Stimulated activated CD4-positive, alpha-beta T cell treated with anti-CD3 and anti-CD28 coated beads, TNF-alpha, amount 100 ng/mL, for 24 hours (primary cell): ENCODE measurements around the gene TENT5C.

Source experiments
- DNase-seq, 3 experiments: peaks; one replicate each; pipeline ENCODE4 v3.0.0-alpha.2; 2020; ENCODE audit warnings: low read depth in 3 of 3

TENT5C gene

DNA sequence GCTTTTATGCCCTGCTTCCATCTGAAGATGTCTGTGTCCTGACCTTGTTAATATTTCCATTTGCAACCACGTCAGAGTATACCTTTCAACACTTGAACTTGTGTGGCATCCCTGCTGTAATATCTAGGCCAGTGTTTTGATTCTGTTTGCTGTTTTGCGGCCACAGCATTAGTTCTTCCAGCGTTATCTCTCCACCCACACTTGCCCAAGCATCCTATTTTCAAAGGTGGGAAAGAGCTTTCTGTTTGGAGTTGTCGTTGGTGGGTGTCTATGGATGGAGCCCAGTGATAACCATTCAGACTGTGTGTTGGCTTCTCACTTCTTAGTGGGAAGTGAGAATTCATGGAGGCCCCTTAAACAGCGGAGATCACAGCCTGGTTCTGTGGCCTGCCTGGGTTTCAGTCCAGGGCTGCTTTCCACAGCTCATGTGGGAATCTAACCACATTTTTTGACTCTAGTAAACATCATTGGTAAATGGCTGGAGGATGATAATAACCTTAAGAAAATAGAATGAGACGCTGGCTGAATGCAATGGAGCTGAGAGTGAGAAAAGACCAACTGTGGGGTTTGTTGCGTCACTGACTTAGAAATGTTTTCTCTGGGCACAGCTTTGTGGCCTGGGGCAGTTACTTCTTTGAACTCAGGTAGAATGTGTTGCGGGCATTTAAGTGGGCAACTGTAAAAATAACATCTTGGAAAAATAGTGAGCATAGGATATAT is 7.6 kb downstream of the TENT5C start:
- DNase-seq = no peak

DNA sequence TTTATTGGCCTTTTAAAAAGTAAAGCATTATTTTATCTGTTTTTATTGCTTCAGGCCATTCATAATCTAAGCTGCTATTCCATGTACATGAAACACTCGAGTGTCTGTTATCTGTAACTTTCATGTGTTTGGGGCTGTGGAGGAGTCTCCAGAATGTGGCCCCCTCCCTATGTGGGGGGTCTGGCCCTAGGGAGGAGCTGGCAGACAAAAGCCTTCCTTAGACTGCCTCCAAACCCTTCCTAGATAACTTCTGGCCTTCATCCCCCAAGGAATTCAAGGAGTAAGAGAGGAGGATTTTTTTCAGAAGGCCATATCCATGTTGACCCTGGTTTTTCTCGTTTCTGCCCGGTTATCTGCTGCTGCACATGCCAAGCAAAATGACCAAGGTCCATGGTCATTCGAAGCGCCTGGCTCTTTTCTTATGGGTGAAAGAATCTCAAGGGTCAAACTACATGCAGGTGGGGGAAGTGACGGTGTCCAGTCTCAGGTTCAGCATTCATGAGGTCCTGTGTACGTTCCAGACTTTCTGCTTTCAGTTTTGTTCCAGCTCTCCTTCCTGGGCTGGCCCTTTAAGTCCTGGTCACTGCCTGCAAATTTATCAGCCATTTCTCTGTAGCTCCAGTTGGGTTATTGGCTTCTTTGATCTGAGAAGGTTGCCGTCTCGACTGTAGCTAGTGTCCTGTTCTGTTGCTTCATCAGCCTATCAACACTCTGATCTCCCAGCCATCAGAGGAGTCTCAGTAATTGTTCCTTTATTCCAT is 8.3 kb downstream of the TENT5C start:
- DNase-seq = no peak

DNA sequence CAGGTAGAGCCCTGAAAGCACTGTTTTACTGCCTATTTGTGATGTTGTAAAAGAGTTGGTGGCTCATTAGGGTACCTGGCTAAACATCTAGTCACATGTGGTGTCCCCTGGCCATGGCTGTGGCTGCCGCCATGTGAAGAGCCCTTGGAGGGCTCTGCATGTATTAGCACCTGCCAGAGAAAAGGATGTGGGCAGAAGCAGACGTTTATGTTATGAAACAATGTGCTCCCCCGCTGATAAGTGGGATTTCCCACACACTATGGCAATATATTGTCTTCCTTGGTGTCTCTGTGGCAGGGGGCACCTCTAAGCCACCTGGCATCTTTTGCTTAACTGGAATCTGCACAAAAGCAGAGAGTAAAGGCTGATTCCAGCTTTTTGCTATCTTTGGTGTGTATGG is 9.6 kb downstream of the TENT5C start:
- DNase-seq = no peak

DNA sequence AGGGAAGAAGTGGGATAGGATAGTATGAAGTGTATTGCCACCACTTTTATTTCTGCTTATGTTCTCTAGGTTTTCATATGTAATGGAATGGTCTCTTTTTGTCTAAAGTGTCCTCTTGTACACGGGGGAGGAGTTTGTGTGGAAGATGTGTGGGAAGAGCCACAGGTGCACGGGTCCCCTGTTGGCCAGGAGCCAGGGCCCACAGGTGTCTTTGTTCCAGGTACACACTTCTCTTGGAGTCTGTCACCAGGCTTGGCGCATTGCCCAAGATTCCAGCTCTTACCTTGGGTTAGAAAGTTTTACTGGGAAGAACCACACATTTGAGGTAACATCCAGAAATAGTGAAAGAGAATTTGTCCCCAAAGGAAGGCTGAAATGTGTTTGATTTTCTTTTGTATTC is 10.5 kb downstream of the TENT5C start:
- DNase-seq = no peak

DNA sequence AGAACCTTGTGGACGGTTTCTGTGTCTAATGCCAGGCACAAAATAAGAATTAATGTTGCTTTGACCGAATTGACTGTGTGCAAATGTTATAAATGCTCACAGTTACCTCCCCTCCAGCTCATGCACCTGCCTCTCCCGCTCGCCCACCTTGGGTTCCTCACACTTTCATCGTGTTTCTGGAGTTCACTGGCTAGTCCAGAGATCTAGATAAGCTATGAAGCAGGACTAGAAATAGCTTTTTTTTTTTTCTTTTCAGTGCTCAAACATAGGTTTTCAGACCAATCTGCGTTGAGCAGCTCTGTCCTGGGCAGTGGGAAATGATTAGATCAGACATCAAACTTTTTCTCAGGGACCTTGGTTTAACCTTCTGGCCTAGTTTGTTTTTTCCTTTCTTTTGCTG is 11.1 kb downstream of the TENT5C start:
- DNase-seq = no peak

DNA sequence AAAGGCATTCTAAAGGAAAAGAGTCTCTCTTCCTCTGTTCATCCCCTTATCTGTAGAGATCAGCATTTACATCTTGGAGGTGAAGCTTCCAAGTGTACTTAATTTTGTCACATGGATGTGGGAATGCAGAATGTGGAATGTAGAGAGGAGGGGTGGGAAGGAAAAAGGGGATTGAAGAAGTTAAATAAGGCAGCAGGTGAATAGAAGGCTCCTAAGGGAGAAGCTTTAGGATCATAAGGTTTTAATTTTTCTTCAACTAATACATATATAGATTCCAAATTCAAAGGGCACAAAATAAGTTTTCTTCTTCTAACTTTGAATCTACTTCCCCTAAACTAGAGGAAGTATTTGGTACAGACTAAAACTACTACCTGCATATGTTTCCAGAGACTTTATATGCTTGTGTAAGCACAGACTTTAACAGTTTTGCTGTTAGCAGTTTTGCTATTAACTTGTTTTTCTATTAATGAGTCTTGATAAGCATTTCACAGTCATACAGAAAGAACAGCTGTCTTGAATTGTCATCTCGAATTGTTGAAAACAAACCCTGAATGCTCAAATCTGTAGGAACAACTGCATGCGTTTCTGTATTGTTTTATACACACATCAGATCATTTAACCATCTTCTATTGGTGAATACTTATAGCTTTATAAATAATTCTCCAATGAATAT is 12.7 kb downstream of the TENT5C start:
- DNase-seq = no peak

DNA sequence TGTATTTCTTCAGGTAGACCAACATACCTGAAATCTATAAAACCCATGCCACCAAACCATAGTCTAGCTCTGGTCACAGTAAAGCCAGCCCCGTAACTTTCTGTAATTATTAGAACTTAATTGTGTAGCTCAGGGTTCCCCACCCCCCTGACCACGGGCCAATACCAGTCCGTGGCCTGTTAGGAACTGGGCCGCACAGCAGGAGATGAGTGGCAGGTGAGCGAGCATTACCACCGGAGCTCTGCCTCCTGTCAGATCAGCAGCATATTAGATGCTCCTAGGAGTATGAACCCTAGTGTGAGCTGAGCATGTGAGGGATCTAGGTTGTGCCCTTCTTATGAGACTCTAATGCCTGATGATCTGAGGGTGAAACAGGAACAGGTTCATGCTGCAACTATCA is 14.6 kb downstream of the TENT5C start:
- no peak for DNase-seq

DNA sequence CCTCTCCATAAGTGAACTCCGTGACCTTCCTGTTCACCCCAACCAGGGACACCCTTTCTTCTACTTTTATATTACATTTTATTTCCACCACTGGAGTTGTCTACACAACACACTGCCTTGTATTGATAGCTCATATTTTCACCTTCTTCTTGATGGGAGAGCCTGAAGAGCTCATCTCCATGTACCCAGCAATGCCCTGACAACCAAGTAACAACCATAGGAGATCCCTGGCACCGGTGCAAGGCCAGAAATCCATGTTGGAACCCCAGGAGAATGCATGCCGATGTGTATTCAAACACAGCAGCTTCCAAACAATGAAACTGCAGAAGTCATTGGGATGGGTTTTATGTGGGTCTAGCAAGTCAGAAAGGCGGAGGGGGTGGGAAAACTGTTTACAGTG is 15.5 kb downstream of the TENT5C start:
- no peak for DNase-seq

DNA sequence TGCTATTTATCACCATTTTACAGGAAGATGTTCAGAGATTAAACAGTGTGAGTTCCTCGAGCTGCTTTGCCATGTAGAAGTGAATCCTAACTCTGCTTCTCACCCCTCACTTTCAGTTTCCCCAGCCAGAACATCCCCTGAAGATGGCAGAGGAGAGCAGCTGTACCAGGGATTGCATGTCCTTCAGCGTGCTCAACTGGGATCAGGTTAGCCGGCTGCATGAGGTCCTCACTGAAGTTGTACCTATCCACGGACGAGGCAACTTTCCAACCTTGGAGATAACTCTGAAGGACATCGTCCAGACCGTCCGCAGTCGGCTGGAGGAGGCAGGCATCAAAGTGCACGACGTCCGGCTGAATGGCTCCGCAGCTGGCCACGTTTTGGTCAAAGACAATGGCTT is 16.9 kb downstream of the TENT5C start:
- no peak for DNase-seq

DNA sequence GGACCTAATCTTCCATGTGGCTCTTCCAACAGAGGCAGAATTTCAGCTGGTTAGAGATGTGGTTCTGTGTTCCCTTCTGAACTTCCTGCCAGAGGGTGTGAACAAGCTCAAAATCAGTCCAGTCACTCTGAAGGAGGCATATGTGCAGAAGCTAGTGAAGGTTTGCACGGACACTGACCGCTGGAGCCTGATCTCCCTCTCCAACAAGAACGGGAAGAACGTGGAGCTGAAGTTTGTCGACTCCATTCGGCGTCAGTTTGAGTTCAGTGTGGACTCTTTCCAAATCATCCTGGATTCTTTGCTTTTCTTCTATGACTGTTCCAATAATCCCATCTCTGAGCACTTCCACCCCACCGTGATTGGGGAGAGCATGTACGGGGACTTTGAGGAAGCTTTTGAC is 17.3 kb downstream of the TENT5C start:
- DNase-seq = no peak

DNA sequence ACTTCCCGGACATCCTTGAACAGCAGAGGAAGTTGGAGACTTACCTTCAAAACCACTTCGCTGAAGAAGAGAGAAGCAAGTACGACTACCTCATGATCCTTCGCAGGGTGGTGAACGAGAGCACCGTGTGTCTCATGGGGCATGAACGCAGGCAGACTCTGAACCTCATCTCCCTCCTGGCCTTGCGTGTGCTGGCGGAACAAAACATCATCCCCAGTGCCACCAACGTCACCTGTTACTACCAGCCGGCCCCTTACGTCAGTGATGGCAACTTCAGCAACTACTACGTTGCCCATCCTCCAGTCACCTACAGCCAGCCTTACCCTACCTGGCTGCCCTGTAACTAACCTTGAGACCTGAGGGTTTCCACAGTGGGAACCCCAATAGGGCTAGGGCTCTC is 17.9 kb downstream of the TENT5C start:
- DNase-seq = no peak

DNA sequence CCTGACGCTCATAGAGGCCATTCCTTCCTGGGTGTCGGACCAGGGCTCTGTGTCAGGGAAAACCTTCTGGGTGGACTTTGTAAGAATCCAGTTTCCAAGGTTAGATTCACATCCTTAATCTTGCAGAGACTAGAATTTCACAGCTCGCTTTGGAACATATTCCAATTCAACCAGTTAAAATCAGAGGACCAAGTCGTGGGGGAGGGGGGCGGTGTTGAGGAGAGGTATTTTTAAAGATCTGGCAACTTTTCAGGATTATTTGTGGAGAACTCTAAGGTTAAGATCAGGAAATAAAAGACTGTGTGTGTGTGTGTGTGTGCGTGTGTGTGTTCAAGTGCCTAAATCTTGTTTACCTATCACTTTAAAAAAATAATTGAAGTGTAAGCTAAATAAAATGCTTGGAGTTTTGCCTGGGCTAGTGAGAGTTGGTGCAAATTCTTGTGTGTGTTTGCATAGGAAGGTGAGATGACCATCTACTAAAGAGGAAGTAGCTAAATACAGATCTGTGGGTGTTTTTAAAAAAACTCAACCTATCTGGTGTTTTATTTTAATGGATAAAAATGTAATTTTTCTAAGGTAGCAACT is 21.8 kb downstream of the TENT5C start:
- no peak for DNase-seq

DNA sequence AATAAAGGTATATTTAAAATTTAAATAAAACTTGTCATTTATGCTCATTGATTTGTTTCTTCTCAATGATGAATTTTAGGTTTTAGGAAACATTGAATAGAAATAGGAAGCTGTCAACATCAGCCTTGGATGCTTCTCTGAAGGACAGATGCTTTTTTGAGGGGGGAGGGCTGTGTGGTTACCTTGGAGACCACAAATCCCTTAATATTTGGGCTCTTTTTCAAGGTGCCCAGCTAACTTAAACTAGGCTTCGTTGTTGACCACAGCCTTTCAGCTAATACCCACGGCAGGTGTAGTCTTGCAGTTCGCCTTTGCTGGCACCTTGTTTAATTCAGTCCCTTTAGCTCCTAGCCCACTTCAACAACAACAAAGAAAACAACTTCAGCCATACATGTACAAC is 22.5 kb downstream of the TENT5C start:
- no peak for DNase-seq

DNA sequence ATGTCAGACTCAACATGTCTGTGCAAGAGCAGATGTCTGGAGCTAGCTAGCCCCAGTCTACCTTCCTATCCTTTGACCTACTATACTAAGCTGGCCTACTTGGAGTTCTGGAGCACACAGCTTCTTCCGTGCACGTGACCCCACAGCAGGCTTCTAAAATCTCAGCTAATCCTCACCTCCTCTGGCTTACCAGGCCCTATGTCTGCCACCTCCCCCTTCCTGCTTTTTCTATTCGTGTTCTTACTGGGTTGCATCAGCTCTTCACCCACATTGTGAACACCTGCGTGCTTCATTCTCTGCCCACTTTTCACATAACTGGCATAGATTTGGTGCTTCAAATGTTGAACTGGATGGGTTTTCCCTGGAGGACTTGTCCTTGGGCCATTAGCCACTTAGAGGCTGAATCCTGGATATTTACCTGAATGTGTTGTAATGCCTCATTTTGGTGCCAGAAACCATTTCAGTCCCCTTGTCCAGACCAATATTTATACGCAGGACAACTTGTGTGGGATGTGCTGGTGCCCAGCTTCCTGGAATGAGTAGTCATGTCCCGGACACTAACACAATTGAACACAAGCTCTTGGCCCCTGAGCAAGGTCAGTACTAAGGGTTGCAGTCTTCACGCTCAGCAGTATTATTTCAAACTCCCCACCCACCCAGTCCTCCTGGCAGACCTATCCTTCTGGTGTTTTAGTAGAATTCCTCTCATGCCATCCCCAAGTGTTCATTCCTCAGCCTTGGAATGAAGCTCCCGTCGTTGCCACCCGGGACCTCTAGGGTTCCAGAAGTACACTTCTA is 24.0 kb downstream of the TENT5C start:
- DNase-seq = no peak

DNA sequence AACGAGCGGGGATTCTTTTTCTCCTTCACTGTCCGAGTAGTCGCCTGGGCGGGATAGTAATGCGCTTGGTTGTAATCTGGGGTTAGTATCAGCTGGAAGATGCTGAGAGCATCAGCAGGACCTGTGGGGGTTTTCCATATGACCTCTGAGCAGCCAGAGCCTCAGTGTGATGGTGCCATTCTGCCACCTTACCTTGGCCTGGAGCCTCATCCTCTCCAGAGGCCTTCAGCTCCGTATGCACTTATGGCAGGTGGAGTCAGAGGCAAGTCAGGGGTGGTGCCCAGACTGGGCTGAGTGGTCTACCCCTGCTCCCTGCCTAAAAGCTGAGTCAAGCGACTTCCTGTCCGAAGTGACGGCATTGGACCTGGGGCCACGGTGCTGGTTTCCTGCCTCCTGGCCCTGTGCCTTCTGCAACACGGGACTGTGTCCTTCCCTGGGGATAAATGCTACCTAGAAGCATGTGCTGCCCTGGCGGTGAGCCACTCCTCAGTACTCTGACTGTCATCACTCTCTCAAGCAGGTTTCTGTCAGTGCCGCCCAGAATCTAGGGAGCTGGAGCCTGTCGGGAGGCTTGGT is 24.7 kb downstream of the TENT5C start:
- DNase-seq = no peak

DNA sequence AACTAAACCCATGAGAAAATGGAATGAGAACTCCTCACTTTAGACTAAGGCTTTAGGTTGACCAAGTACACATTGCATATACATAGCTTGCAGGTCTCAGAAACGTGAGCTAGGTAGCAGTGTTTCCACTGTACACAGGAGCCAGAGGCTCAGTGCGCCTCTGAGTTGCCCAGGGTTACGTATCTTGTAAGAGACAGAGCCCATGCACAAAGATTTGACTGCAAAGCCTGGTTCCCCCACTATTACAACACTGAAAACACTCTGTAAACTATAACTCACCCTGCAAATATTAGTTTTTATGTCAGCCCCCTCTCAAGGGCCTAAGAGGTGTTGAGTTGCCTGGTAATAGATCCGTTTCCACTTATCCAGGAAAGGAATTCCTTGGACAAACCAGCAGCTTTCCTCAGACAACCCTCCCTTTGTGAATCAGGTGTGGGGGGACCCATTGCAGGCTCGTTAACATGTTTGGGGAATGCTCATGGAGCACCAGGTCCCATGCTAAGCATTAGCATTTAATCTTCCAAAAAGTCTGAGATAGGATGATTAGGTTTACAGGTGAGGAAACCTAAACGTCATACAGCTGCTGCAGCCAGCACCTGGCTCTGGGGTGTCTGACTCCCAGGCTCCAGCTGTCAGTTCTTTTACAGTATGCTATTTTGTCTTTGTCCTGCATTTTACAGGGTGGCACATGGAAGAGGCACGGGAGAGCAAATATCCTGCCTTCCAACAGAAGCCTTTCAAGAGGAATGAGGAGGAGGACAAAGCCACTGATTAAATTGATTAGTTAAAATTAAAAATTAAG is 25.7 kb downstream of the TENT5C start:
- DNase-seq = no peak

DNA sequence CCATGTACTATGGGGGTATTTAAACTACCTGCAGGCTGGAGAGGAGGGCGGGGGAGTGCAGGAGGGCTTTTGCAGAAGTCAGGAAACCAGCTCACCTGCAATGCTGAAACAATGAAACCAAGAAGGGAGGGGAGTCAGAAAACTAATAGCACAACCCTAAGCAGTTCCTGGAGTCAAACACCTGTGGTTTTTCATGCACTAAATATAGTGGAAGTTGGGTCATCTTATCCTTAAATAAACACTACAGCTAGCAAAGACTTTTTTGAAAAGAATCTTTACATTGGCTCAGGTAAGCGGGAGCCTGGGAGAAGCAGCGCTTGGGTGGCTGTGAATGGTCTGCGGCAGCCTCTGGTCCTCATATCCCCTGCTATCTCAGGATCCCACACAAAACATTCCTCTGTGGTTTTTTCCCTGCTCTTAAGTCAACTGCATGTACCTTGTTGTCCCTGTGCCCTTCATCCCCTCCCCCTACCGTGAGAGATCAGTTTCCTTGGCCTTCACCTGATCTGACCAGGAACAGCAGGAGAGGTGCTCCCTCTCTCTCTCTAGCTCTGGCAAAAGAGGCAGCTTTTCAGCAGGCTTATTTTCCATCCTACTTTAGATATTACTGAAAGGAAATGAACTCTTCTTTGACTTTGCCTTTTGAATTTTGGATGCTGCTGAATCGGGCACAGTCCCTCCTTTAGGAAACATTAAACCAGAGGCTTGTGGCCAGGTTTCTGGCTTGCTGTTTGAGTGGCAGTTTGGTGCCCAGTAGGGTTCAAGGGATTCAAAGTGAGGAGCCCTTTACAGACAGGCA is 26.6 kb downstream of the TENT5C start:
- no peak for DNase-seq

DNA sequence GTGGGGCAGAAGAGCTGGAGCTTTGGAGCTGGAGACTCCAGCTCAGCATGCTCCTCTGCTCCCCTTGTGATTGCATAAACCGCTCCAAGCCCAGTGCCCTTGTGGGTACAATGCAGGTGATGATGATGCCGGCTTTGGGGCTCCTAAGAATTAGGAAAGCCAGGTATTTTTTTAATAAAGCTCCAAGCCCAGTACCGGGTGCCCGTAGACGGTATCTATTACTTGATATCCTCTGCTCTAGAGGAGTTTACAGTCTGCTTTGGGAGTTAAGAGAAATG is 27.2 kb downstream of the TENT5C start:
- DNase-seq = no peak

DNA sequence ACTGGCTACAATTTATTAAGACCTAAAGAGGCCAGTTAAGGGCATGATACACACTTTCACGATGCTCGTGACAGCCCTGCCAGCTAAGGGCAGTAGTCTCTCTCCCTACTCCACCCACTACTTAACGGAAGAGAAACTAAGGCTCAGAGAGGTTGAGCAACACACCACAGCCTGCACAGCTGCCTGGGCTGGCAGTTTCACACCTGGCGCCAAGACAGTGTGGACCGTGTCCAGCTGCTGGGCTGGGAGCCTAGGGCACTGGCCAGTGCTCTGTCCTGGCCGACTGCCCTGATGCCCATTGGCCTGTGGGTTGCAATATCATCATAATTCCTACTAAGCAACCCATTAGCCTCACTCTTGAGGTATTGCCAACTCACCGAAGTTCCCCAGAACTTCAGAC is 27.6 kb downstream of the TENT5C start:
- DNase-seq = no peak

DNA sequence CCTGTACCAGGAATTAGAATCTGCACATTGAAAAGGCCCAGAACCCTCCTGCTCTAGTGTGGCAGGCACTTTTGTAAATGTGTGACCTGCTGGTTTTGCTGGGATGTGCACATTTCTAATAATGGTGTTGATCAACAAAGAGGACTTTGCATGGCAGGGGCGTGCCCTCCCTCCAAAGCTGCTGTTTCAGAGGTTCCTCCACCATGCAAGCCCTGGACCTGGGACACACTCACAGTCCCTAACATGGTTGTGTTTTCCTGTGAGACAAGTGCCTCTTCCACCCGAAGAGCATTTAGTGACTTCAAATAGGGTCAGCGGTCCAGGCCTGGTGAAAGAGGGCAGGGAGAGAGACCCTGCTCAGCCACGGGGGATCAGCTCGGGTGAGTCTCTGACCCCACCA is 28.1 kb downstream of the TENT5C start:
- DNase-seq = no peak
